Uterus (tissue), 4 donors: Measurements from ENCODE around the gene LCNL1. TPM values are rescaled to one million over a fixed set of nuclear protein-coding genes. Genes with fewer than 3 reads are reported as not detected.

Source experiments
- DNase-seq, 2 donors: peaks; one replicate each; pipeline ENCODE4 v3.0.0-alpha.2; 2019 to 2020
- H3K27ac ChIP-seq, 2 donors: fragments of 200-600 bp; sonication (generic); 1 replicate in 1 of 2; 2 replicates in 1 of 2; pipeline ENCODE4 v1.5.1; 2016 to 2018
- H3K27me3 ChIP-seq, 2 donors: fragments of 200-600 bp; sonication (generic); one replicate each; pipeline ENCODE4 v1.5.1; 2018 to 2019; ENCODE audit warnings: control low read depth in 1 of 2
- H3K36me3 ChIP-seq, 2 donors: fragments of 200-600 bp; sonication (generic); one replicate each; pipeline ENCODE4 v1.5.1; 2019; ENCODE audit warnings: control low read depth in 1 of 2
- H3K4me1 ChIP-seq, 2 donors: fragments of 200-600 bp; sonication (generic); one replicate each; pipeline ENCODE4 v1.5.1; 2018 to 2019; ENCODE audit warnings: control low read depth in 1 of 2
- H3K4me3 ChIP-seq, 2 donors: fragments of 200-600 bp; sonication (generic); 1 replicate in 1 of 2; 2 replicates in 1 of 2; pipeline ENCODE4 v1.5.1; 2018 to 2019; ENCODE audit warnings: mild to moderate bottlenecking in 1 of 2
- H3K9me3 ChIP-seq, 2 donors: fragments of 200-600 bp; sonication (generic); one replicate each; pipeline ENCODE4 v1.5.1; 2019; ENCODE audit warnings: control low read depth in 1 of 2
- POLR2A ChIP-seq, 2 donors: fragments of 450-650 bp; IDR thresholded peaks; one replicate each; pipeline ENCODE4 v1.6.1; 2016; ENCODE audit warnings: antibody characterized with exemption in 2 of 2, mild to moderate bottlenecking in 1 of 2, moderate library complexity in 1 of 2
- intact Hi-C: fragments of 100-400 bp; cut with DNase I; formaldehyde crosslinking; loops from one replicate; pipeline ENCODE4 v1.15.1; 2023; ENCODE audit warnings: low total_unique reads
- total RNA-seq, 4 donors: library from RNA; depleted of rRNA in 3 of 4; stranded (reverse); fragments of >200 nt in 3 of 4; gene quantifications; one replicate each; pipeline versions ENCODE4 v1.1.0 to v1.2.4, GENCODE V29; 2014 to 2023
- TF ChIP-seq, protein P1 (sequence below), 4 experiments: fragments of 200-600 bp in 2 of 4; fragments of 450-650 bp in 2 of 4; sonication (generic) in 2 of 4; IDR thresholded peaks; one replicate each; pipeline ENCODE4 v1.5.1; 2016 to 2019; ENCODE audit warnings: antibody characterized with exemption in 4 of 4, mild to moderate bottlenecking in 2 of 4, moderate library complexity in 1 of 4
- donor health status: DM: yes; HTN: yes; CAD: no.

LCNL1 gene
- total RNA-seq, 4 donors from 2014 or later = under 0.01 to 6.9 (median 0.54) TPM

DNA sequence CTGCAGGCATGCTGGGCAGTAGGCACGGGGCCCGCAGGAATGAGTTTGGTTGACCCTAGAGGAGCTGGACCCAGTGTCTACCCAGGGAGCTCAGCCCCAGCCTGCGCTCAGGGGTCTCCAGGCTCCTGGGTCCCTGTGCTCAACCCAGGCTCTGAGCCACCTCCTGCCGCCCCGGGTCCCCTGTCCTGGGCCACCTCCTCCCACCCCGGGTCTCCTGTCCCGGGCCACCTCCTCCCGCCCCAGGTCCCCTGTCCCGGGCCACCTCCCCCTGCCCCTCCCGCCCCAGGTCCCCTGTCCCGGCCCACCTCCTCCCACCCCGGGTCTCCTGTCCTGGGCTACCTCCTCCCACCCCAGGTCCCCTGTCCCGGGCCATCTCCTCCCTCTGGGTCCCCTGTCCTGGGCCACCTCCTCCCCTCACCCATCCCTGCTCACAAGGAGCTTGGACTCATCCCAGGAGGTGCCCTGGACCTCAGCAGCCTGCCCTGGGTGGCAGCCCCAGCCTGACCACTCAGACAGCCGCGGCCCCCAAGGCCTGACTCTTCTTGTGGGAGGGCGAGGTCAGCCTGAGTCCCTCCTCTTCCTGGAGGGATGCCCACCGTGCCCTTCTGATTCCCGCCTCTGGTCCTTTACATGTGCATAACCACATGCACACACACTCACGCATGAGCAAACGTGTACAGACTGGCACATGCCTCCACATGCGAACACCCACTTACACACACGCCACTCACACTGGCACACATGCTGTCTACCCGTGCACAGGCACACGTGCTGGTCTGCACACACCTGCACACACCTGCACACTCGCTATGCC lies 28.3 kb upstream of the LCNL1 start:
- H3K4me3 ChIP-seq = no peak overlapping the region
- H3K27ac ChIP-seq = no peak overlapping the region
- intact Hi-C loops = no loop called here
- no peaks in the 10 kb centered on the region for H3K4me1 ChIP-seq
- no peak for DNase-seq
- no peaks in the 10 kb centered on the region for H3K36me3 ChIP-seq
- H3K9me3 ChIP-seq = no peaks in the 10 kb centered on the region
- no peaks in the 10 kb centered on the region for H3K27me3 ChIP-seq
- TF ChIP-seq POLR2A (IDR thresholded peaks at IDR 0.05) = no peak
- TF ChIP-seq, protein P1, sequence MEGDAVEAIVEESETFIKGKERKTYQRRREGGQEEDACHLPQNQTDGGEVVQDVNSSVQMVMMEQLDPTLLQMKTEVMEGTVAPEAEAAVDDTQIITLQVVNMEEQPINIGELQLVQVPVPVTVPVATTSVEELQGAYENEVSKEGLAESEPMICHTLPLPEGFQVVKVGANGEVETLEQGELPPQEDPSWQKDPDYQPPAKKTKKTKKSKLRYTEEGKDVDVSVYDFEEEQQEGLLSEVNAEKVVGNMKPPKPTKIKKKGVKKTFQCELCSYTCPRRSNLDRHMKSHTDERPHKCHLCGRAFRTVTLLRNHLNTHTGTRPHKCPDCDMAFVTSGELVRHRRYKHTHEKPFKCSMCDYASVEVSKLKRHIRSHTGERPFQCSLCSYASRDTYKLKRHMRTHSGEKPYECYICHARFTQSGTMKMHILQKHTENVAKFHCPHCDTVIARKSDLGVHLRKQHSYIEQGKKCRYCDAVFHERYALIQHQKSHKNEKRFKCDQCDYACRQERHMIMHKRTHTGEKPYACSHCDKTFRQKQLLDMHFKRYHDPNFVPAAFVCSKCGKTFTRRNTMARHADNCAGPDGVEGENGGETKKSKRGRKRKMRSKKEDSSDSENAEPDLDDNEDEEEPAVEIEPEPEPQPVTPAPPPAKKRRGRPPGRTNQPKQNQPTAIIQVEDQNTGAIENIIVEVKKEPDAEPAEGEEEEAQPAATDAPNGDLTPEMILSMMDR (IDR thresholded peaks at IDR 0.05) = no peak

DNA sequence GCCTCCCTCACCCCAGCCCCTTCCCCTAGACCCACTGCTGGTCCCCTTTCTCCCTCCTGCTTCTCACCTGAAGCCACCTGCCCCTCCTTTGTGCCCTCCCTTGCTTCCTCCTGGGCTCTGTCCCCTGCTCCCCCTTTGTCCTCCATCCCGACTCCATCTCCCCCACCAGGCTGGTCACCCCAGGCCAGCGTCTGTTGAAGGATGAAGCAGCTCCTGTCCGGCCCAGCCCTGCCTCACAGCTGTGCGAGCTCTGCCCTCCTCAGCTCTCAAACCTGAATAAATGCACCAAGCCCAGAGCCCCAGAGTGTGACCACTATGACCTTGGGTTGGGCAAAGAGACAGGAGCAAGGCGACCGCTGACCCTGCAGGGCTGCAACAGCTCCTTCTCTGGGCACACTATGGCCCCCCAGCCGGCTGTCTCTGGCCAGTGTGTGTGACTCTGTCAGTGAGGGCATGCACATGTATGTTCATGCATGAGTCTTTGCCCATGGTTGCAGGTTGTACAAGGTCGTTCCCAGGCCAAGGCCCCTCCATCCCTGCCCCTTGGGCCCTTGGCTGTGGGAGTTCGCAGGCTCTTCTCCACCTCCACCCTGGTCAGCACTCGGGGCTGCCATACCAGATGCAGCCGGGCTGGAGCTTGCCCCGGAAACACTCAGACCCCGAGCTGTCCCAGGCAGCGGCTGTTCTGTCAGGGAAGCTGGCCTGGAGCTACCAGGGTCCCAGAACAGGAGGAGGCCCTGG lies 27.4 kb upstream of the LCNL1 start:
- no peaks in the 10 kb centered on the region for H3K9me3 ChIP-seq
- no peaks in the 10 kb centered on the region for H3K36me3 ChIP-seq
- H3K27ac ChIP-seq = no peak overlapping the region
- H3K4me1 ChIP-seq = no peaks in the 10 kb centered on the region
- H3K27me3 ChIP-seq = no peaks in the 10 kb centered on the region
- TF ChIP-seq, protein P1 (IDR thresholded peaks at IDR 0.05) = no peak
- no peak for TF ChIP-seq POLR2A (IDR thresholded peaks at IDR 0.05)
- no peak for DNase-seq
- no peak overlapping the region for H3K4me3 ChIP-seq
- intact Hi-C loops = no loop called here

DNA sequence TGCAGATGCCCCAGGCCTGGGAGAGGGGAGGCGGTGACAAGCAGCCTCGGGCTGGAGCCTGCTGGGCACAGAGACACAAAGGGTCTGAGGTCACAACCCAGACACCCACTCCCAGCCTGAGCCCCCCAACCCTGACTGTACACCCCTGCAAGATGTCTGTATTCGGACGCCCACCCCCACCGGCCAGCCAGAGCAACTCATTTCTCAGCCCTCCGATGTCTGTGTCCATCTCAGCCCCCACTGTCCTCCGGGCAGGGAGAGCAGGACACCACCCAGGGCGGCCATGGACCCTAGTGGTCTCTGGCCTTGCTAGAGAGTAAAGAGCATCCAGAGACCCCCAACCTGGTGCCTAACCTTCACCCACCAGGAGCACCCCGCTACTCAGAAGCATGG lies 26.9 kb upstream of the LCNL1 start:
- Histone ChIP-seq H3K27me3 (no peaks in the 10 kb centered on the region), H3K4me3 (no peak overlapping the region), H3K4me1 (no peaks in the 10 kb centered on the region), H3K27ac (no peak overlapping the region), H3K9me3 (no peaks in the 10 kb centered on the region), H3K36me3 (no peaks in the 10 kb centered on the region)
- TF ChIP-seq, protein P1 (IDR thresholded peaks at IDR 0.05) = no peak
- TF ChIP-seq POLR2A (IDR thresholded peaks at IDR 0.05) = no peak
- DNase-seq = no peak
- intact Hi-C loops = no loop called here

DNA sequence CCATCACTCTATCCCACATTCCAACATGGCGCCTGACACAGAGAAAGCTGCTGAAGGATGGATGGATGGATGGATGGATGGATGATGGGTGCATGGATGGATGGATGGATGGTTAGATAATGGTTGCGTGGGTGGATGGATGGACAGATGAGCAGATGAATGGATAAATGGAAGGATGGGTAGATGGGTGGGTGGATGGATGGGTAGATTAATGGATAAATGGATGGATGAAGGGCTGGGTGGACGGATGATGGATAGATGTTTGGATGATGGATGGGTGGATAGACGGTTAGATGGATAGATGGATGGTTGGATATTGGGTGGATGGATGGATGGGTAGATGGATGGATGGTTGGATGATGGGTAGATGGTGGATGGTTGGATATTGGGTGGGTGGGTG lies 26.2 kb upstream of the LCNL1 start:
- TF ChIP-seq, protein P1 (IDR thresholded peaks at IDR 0.05) = no peak
- no peak for TF ChIP-seq POLR2A (IDR thresholded peaks at IDR 0.05)
- Histone ChIP-seq H3K36me3 (no peaks in the 10 kb centered on the region), H3K4me1 (no peaks in the 10 kb centered on the region), H3K27me3 (no peaks in the 10 kb centered on the region), H3K4me3 (no peak overlapping the region), H3K9me3 (no peaks in the 10 kb centered on the region), H3K27ac (no peak overlapping the region)
- no peak for DNase-seq
- intact Hi-C loops = no loop called here

DNA sequence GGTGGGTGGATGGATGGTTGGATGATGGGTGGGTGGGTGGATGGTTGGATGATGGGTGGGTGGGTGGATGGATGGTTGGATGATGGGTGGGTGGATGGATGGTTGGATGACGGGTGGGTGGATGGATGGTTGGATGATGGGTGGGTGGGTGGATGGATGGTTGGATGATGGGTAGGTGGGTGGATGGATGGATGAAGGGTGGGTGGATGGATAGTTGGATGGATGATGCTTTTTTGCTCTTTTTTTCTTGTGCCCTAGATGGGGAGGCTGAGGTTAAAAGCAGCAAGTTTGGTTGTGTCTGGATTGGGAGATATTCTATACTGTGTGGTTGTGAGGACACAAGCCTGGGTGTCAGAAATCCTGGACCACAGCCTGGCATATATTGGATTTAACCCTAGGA lies 25.3 kb upstream of the LCNL1 start:
- no peaks in the 10 kb centered on the region for H3K9me3 ChIP-seq
- no peaks in the 10 kb centered on the region for H3K27me3 ChIP-seq
- TF ChIP-seq POLR2A (IDR thresholded peaks at IDR 0.05) = no peak
- TF ChIP-seq, protein P1 (IDR thresholded peaks at IDR 0.05) = no peak
- no peaks in the 10 kb centered on the region for H3K4me1 ChIP-seq
- H3K4me3 ChIP-seq = no peak overlapping the region
- DNase-seq = no peak
- H3K27ac ChIP-seq = no peak overlapping the region
- intact Hi-C loops = no loop called here
- no peaks in the 10 kb centered on the region for H3K36me3 ChIP-seq
